Activated naive CD4-positive, alpha-beta T cell treated with anti-CD3 and anti-CD28 coated beads for 36 hours (primary cell): ENCODE measurements around the gene BBLN. TPM values are rescaled to one million over a fixed set of nuclear protein-coding genes. Genes with fewer than 3 reads are reported as not detected.

ENCODE experiments used
- CTCF ChIA-PET: fragments of 350-600 bp; sonication (Branson Sonifier 250); formaldehyde crosslinking; loops from one replicate; lab custom pipeline; 2021; ENCODE audit warnings: antibody characterized with exemption; lab: Charles Lee
- DNase-seq: peaks from one replicate; pipeline ENCODE4 v3.0.0-alpha.2; 2020
- H3K27ac Mint-ChIP-seq: one replicate; pipeline ENCODE4 v1.8.0; 2021; ENCODE audit warnings: mild to moderate bottlenecking, mixed read lengths
- H3K27me3 Mint-ChIP-seq: one replicate; pipeline ENCODE4 v1.8.0; 2021; ENCODE audit warnings: low read depth, mixed read lengths
- H3K36me3 Mint-ChIP-seq: one replicate; pipeline ENCODE4 v1.8.0; 2021; ENCODE audit warnings: low read depth, mixed read lengths
- H3K4me1 Mint-ChIP-seq: one replicate; pipeline ENCODE4 v1.8.0; 2021; ENCODE audit warnings: low read depth, mixed read lengths
- H3K4me3 Mint-ChIP-seq: one replicate; pipeline ENCODE4 v1.8.0; 2021; ENCODE audit warnings: mild to moderate bottlenecking, moderate library complexity, mixed read lengths
- H3K9me3 Mint-ChIP-seq: one replicate; pipeline ENCODE4 v1.8.0; 2021; ENCODE audit warnings: mixed read lengths
- intact Hi-C: fragments of 100-400 bp; cut with micrococcal nuclease; formaldehyde crosslinking; loops from one replicate; pipeline ENCODE4 v1.15.1; 2023
- total RNA-seq, 2 experiments: library from RNA; stranded (reverse); gene quantifications; one replicate each; pipeline ENCODE4 v1.2.3, GENCODE V29; 2021

The BBLN gene
- total RNA-seq, 2 experiments from 2014 or later = 73.3 to 77.7 TPM

DNA sequence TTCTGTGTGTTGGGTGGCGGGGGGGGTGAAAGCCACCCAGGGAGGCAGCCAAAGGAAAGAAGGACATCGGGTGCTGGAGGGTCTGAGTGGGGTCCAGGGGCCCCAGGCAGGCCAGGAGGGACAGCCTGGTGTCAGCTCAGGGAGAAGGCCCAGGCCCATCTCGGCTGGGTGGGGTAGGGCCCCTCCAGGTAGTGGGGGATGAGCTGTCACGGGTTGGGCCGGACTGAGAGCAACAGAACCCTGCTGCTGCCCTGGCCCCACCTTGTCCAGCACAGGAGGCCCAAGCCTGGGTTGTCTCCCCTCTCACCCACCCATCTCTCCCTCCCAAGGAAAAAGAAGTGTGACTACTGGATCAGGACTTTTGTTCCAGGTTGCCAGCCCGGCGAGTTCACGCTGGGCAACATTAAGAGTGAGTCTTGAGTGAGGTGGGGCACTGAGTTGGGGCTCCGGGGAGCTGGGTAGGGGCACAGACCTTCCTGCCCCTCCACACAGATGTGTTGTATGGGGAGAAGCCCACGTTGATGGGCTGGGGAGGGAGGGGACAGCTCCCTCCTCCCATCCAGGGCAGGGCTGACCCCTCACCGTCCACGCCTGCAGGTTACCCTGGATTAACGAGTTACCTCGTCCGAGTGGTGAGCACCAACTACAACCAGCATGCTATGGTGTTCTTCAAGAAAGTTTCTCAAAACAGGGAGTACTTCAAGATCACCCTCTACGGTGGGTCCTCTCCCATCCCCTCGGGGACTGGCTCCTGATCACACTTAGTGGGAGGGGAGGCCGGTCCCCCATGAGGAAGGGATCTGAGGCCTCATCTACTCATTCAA is 8.5 kb upstream of the BBLN start:
- Mint-ChIP-seq H3K36me3 (no peaks in the 10 kb centered on the region), H3K4me3 (no peak overlapping the region), H3K27ac (no peak overlapping the region), H3K4me1 (no peaks in the 10 kb centered on the region), H3K9me3 (no peaks in the 10 kb centered on the region), H3K27me3 (no peaks in the 10 kb centered on the region)
- CTCF ChIA-PET = interaction anchor here (0.9 to 1.2 kb wide), 2 partner anchors 9 kb away, joined by 3 to 4 read pairs; no protein-coding TSS in a partner anchor
- intact Hi-C loops = no loop called here
- no peak for DNase-seq

DNA sequence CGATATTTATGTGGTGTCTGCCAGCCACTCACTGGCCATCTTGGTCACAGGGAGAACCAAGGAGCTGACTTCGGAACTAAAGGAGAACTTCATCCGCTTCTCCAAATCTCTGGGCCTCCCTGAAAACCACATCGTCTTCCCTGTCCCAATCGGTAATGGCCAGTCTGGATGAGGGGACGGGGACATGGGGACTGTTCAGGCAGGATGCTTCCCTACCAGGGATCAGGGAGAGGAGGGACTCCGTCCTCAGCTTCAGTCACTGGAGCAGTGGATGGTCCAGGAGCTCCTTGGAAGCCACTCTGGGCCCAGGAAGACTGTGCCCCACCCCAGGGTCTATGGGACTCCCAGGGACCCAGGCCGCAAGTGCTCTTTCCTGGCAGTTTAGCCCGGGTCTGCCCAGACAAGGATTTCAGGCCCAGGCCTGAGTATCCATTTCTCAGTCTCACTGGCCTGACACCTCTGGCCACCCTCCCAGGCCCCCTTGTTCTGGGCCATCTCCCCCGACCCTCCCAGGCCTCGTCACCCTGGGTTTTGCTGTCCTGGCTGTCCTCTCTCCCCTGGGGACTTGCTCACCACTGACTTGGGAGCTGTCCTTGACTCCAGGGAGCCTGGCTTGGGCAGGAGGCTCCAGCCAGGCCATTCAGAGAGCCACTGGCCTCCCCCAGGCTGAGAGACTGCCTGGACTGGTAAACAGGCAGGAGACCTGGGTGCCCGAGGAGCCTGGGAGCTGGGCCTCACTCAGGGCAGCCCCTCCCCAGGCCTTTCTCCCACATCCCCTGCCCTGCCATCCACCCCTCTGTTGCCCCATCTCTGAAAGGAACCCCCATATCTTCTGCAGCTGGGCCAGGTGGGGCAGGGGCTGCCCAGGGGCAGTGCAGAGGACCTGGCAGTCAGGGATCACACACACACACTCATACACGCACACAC is 7.7 kb upstream of the BBLN start:
- H3K9me3 Mint-ChIP-seq = no peaks in the 10 kb centered on the region
- no peaks in the 10 kb centered on the region for H3K27me3 Mint-ChIP-seq
- no peak overlapping the region for H3K4me3 Mint-ChIP-seq
- CTCF ChIA-PET = no interaction called here
- H3K36me3 Mint-ChIP-seq = no peaks in the 10 kb centered on the region
- DNase-seq = no peak
- intact Hi-C loops = no loop called here
- no peaks in the 10 kb centered on the region for H3K4me1 Mint-ChIP-seq
- H3K27ac Mint-ChIP-seq = no peak overlapping the region

DNA sequence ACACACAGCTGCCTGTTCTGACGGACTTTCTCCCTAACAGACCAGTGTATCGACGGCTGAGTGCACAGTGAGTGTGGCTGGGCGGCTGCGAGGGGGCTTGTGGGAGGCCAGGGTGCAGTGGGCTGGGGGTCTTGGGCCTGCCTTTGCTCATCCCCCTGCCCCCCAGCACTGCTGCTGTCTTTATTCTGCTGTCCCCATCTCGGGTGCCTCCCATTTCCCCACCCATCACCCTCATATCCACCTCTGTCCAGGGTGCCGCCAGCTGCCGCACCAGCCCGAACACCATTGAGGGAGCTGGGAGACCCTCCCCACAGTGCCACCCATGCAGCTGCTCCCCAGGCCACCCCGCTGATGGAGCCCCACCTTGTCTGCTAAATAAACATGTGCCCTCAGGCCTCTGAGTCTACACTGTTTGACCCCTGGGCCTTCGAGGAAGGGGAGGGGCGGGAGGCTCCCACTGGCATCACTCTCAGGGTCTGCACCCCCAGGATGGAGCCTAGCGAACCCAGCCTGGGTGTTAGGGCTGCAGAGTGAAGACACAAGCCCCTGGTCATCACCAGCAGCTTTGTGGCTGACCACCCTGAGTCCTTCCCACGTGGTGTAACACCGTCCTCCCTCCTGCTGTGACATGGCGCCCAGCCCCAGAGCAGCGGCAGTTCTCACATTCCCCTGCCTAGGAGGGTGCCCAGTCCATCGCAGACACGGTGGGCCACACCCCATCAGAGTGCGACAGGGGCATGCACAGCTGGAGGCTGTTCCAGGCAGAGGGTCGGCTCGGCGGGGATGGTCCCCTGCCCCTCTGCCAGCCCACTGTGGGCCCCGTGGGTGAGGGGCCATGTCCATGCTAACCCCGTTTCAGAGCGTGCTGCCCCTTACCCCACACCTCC is 6.8 kb upstream of the BBLN start:
- H3K36me3 Mint-ChIP-seq = no peaks in the 10 kb centered on the region
- intact Hi-C loops = no loop called here

DNA sequence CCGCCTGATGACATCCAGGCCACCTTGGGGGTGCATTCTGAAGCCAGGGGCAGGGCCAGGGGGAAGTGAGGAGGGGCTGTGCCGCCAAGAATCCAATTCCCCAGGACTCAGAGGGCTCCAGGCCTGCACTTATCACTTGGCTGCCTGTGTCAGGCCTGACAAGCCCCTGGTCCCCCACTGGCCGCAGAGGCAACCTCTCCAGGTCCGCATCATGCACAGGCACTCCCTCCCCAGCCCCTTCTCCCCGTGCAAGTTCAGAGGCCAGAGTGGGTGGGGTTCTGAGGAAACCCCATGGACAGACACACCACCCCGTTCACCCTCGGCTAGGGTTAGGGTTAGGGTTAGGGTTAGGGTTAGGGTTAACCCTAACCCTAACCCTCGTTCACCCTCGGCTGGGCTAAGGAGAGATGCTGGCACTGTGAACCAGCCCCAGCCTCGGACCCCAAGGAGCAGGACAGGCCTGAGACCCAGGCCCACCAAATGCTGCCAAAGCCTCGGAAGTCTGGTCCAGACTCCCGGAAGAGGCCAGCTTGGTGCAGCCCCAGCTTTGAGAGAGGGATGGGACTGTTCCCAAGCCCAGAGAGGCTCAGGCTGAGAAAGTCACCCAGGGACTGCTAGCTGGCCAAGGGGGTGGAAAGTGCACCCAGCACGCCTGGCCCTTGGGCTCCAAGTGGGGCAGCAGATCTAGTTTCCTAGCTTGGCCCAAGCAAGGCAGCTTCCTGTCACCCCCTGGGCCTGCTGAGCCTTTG is 5.9 kb upstream of the BBLN start:
- Mint-ChIP-seq H3K4me1 (peaks cover under 1% of the 10 kb centered on the region), H3K36me3 (no peaks in the 10 kb centered on the region), H3K9me3 (no peaks in the 10 kb centered on the region), H3K4me3 (no peak overlapping the region), H3K27me3 (no peaks in the 10 kb centered on the region), H3K27ac (no peak overlapping the region)
- CTCF ChIA-PET = no interaction called here
- intact Hi-C loops = no loop called here
- no peak for DNase-seq

More for the DNA sequence above, 6.8 kb upstream of the BBLN start:
- Mint-ChIP-seq H3K9me3 (no peaks in the 10 kb centered on the region), H3K4me1 (no peaks in the 10 kb centered on the region), H3K4me3 (no peak overlapping the region), H3K27me3 (no peaks in the 10 kb centered on the region), H3K27ac (no peak overlapping the region)
- CTCF ChIA-PET = no interaction called here
- DNase-seq = no peak

DNA sequence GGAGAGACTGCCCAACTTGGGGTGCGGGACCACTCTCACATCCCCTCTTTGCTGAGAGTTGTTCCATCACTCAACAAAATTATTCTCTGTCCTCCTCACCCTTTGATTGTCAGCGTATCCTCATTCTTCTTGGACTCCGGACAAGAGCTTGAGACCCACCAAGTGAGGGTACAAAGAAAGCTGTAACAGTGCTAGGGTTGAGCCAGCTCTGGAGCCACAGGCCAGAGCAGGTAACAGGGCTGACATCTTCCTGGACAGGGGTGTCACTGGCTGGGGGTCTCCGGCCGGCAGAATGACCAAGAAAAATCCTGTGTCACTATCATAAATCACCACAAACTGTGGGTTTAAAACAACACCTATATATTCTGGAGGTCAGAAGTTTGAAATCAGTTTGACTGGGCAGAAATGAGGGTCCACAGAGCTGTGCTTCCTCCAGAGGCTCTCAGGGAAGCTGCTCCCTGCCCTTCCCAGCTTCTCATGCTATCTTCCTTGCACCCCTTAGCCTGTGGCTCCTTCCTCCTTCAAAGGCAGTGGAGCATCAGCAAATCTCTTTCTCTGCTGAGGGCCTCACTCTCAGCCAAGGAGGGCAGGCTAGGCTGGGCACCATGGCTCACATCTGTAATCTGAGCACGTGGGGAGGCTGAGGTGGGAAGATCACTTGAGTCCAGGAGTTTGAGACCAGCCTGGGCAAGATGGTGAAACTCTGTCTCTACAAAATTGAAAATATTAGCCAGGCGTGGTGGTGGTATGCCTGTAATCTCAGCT is 4.1 kb upstream of the BBLN start:
- intact Hi-C loops = no loop called here
- Mint-ChIP-seq H3K36me3 (no peaks in the 10 kb centered on the region), H3K27ac (no peak overlapping the region)

DNA sequence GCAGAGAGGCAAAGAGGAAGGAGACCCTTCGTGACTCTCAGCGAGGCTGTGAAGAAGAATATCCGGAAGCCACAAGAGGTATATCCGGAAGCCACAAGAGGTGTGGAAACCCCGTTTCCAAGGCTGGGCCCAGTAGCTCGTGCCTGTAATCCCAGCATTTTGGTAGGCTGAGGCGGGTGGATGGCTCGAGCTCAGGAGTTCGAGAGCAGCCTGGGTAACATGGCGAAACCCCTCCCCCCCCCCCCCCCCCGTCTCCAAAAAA is 612 bp upstream of the BBLN start:
- Mint-ChIP-seq H3K27me3 (no peaks in the 10 kb centered on the region), H3K4me3 (peak overlapping the region; percentile 77), H3K27ac (peak overlapping the region; percentile 85), H3K4me1 (peaks cover 16% of the 10 kb centered on the region), H3K36me3 (peaks cover 8% of the 10 kb centered on the region), H3K9me3 (no peaks in the 10 kb centered on the region)
- peak; percentile 78 for DNase-seq
- intact Hi-C loops = no loop called here
- CTCF ChIA-PET = interaction anchor here (0.6 to 0.8 kb wide), 4 partner anchors 31 to 292 kb away, joined by 3 read pairs; no protein-coding TSS in a partner anchor

More for the DNA sequence above, 4.1 kb upstream of the BBLN start:
- Mint-ChIP-seq H3K27me3 (no peaks in the 10 kb centered on the region), H3K4me3 (no peak overlapping the region), H3K4me1 (peaks cover 8% of the 10 kb centered on the region), H3K9me3 (no peaks in the 10 kb centered on the region)
- no peak for DNase-seq
- CTCF ChIA-PET = interaction anchor here (1.0 to 1.1 kb wide), 2 partner anchors 20 to 59 kb away, joined by 3 read pairs; no protein-coding TSS in a partner anchor

DNA sequence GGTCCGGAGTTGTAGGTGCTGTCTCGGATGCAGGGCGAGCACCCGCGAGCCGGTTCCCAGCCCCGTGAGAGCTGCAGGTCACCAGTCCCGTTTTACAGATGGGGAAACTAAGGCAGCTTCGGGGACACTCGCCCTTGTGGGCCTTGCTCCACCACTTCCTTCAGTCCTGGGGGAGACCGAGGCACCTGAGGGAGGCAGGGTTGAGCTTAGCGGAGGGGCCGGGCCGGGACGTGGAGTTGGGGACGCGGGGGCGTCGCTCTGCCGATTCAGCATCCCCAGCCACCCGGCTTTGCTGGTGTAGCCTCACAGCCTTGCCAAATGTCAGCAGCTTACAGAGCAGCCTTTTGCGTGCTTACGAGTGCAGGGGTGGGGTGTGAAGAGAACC is 530 bp downstream of the BBLN start:
- intact Hi-C loops = loop anchor here (1.0 to 5.0 kb wide), 7 partner anchors 31 to 358 kb away; partner anchors contain the start of genes CIZ1, COQ4, FPGS and NAIF1
- CTCF ChIA-PET = interaction anchor here (0.7 to 1.6 kb wide), 2 partner anchors 10 to 43 kb away, joined by 3 to 4 read pairs; no protein-coding TSS in a partner anchor
- peak overlapping the region; percentile 77 for H3K4me3 Mint-ChIP-seq
- no peaks in the 10 kb centered on the region for H3K9me3 Mint-ChIP-seq
- H3K4me1 Mint-ChIP-seq = peaks cover 16% of the 10 kb centered on the region
- H3K27me3 Mint-ChIP-seq = no peaks in the 10 kb centered on the region
- H3K27ac Mint-ChIP-seq = peak overlapping the region; percentile 68
- peaks cover 9% of the 10 kb centered on the region for H3K36me3 Mint-ChIP-seq
- peak; percentile 54 for DNase-seq

DNA sequence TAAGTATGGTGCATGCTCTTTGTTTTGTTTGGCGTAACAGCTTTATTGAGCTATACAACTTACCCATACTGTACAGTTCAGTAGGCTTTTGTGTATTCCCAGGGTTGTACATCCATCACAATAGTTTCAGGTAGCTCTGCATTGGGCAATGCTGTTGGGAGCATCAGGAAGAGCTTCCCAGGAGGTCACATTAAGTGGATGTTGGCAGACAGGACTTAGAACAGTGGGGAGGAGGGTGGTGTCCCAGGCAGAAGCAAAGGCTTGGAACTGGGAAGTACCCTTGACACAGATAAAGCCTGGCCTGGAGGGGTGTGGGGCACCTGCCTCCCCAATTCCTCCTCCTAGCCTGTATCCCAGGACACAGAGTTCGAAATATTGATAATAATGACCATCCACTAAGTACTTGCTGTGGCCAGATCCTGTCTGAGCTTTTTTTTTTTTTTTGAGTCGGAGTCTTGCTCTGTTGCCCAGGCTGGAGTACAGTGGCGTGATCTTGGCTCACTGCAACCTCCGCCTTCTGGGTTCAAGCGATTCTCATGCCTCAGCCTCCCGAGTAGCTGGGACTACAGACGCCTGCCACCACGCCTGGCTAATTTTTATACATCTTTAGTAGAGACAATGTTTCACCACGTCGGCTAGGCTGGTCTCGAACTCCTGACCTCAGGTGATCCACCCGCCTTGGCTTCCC is 1.3 kb downstream of the BBLN start:
- peak overlapping the region; percentile 77 for H3K4me3 Mint-ChIP-seq
- peak overlapping the region; percentile 72 for H3K27ac Mint-ChIP-seq
- H3K27me3 Mint-ChIP-seq = no peaks in the 10 kb centered on the region
- no peak for DNase-seq
- H3K4me1 Mint-ChIP-seq = peaks cover 16% of the 10 kb centered on the region
- CTCF ChIA-PET = interaction anchor here (1.2 to 1.6 kb wide), 2 partner anchors 44 to 180 kb away, joined by 4 to 6 read pairs; no protein-coding TSS in a partner anchor
- H3K9me3 Mint-ChIP-seq = no peaks in the 10 kb centered on the region
- intact Hi-C loops = loop anchor here (5.0 kb wide), 1 partner anchor 161 kb away; the partner anchor contains the start of genes COQ4 and TRUB2
- H3K36me3 Mint-ChIP-seq = peaks cover 12% of the 10 kb centered on the region

DNA sequence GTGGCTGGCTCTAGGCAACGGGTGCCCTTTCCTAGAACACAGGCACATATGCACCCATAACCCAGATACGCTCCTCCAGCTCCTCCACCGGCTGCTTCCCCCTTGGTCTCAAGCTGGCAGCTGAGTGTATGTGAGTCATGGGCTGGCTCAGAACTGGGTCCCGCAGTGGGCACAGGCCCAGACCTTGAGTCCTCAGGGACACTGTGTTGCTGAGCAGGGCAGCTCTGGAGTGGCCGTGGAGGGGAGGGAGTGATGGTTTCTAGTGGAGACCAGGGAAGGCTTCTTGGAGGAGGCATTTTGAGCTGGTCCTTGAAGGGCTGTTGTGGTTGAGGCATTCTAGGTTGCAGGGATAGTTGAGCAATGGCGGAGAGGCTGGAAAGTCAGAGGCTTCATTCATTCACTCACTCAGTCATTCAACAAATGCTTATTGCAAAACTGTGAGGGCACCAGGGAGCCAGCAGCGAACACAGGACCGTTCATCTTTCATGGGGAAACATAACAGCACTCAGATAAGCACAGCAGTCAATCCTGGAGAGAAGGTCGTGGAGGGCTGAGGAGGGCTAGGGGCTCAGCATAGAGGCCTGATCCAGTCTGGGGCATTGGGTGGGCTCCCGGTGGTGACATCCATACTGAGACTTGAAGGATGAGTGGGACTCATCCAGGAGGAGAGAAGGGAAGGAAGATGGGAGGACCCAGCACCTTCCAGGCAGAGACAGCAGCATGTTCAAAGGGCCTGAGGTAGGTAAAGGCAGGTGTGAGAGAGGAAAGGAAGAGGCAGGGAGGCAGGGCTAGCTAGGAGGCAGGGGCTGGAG is 2.4 kb downstream of the BBLN start:
- H3K27ac Mint-ChIP-seq = no peak overlapping the region
- no peaks in the 10 kb centered on the region for H3K27me3 Mint-ChIP-seq
- peaks cover 13% of the 10 kb centered on the region for H3K36me3 Mint-ChIP-seq
- no peak for DNase-seq
- peaks cover 16% of the 10 kb centered on the region for H3K4me1 Mint-ChIP-seq
- no peaks in the 10 kb centered on the region for H3K9me3 Mint-ChIP-seq
- H3K4me3 Mint-ChIP-seq = peak overlapping the region; percentile 44
- CTCF ChIA-PET = interaction anchor here (0.6 to 1.2 kb wide), 2 partner anchors 179 to 605 kb away, joined by 3 to 6 read pairs; no protein-coding TSS in a partner anchor
- intact Hi-C loops = loop anchor here (5.0 kb wide), 1 partner anchor 160 kb away; the partner anchor contains the start of genes COQ4 and TRUB2
